ENCODE measurements around the gene TRPM8.
A peak's percentile ranks its signal among the peaks of the same experiment; 100 is the strongest.

TRPM8 gene

GRCh38 chr2:233919938-233920337 is 2.8 kb downstream of the TRPM8 start:
- no peak for TF ChIP-seq JUND (IDR thresholded peaks at IDR 0.05; ENCODE audit: low read depth)
- DNase-seq (ENCODE audit: low read depth in 1 of 2, low spot score in 1 of 2) = no peak
- in situ Hi-C loops (cut with HindIII; ENCODE audit: low pct_unique_long_range_greater_than_20kb, low sequenced_read_pairs) = no loop called here

- in situ Hi-C loops (cut with HindIII; ENCODE audit: low pct_unique_long_range_greater_than_20kb, low sequenced_read_pairs) = no loop called here
- peak; percentile 22; the same call in 1 of the 2 replicates for TF ChIP-seq JUND (IDR thresholded peaks at IDR 0.05; ENCODE audit: low read depth)
- DNase-seq (ENCODE audit: low read depth in 1 of 2, low spot score in 1 of 2) = peak in 1 of 2 experiments; percentile 78
These were observed 5.3 kb downstream of the TRPM8 start for GRCh38 chr2:233922471-233922870.

GRCh38 chr2:233925402-233925801 is 8.2 kb downstream of the TRPM8 start:
- in situ Hi-C loops (cut with HindIII; ENCODE audit: low pct_unique_long_range_greater_than_20kb, low sequenced_read_pairs) = no loop called here
- TF ChIP-seq JUND (IDR thresholded peaks at IDR 0.05; ENCODE audit: low read depth) = no peak
- DNase-seq (ENCODE audit: low read depth in 1 of 2, low spot score in 1 of 2) = no peak

GRCh38 chr2:233926806-233927205 is 9.6 kb downstream of the TRPM8 start:
- peak in 1 of 2 experiments; percentile 53 for DNase-seq (ENCODE audit: low read depth in 1 of 2, low spot score in 1 of 2)
- in situ Hi-C loops (cut with HindIII; ENCODE audit: low pct_unique_long_range_greater_than_20kb, low sequenced_read_pairs) = no loop called here
- no peak for TF ChIP-seq JUND (IDR thresholded peaks at IDR 0.05; ENCODE audit: low read depth)

GRCh38 chr2:233928594-233929351 is 11.6 kb downstream of the TRPM8 start:
- in situ Hi-C loops (cut with HindIII; ENCODE audit: low pct_unique_long_range_greater_than_20kb, low sequenced_read_pairs) = no loop called here
- DNase-seq (ENCODE audit: low read depth in 1 of 2, low spot score in 1 of 2) = peak in 1 of 2 experiments; percentile 41
- TF ChIP-seq JUND (IDR thresholded peaks at IDR 0.05; ENCODE audit: low read depth) = no peak

GRCh38 chr2:233929352-233930022 is 12.3 kb downstream of the TRPM8 start:
- peak in 1 of 2 experiments; percentile 48 for DNase-seq (ENCODE audit: low read depth in 1 of 2, low spot score in 1 of 2)
- in situ Hi-C loops (cut with HindIII; ENCODE audit: low pct_unique_long_range_greater_than_20kb, low sequenced_read_pairs) = no loop called here
- no peak for TF ChIP-seq JUND (IDR thresholded peaks at IDR 0.05; ENCODE audit: low read depth)

- peak in 1 of 2 experiments; percentile 36 for DNase-seq (ENCODE audit: low read depth in 1 of 2, low spot score in 1 of 2)
- no peak for TF ChIP-seq JUND (IDR thresholded peaks at IDR 0.05; ENCODE audit: low read depth)
- in situ Hi-C loops (cut with HindIII; ENCODE audit: low pct_unique_long_range_greater_than_20kb, low sequenced_read_pairs) = no loop called here
These were observed 17.4 kb downstream of the TRPM8 start for GRCh38 chr2:233934524-233934923.

- TF ChIP-seq JUND (IDR thresholded peaks at IDR 0.05; ENCODE audit: low read depth) = no peak
- in situ Hi-C loops (cut with HindIII; ENCODE audit: low pct_unique_long_range_greater_than_20kb, low sequenced_read_pairs) = no loop called here
- no peak for DNase-seq (ENCODE audit: low read depth in 1 of 2, low spot score in 1 of 2)
These were observed 18.3 kb downstream of the TRPM8 start for GRCh38 chr2:233935426-233935825.

GRCh38 chr2:233936089-233936488 is 18.9 kb downstream of the TRPM8 start:
- no peak for DNase-seq (ENCODE audit: low read depth in 1 of 2, low spot score in 1 of 2)
- in situ Hi-C loops (cut with HindIII; ENCODE audit: low pct_unique_long_range_greater_than_20kb, low sequenced_read_pairs) = no loop called here

GRCh38 chr2:233938676-233939370 is 21.6 kb downstream of the TRPM8 start:
- TF ChIP-seq JUND (IDR thresholded peaks at IDR 0.05; ENCODE audit: low read depth) = no peak
- in situ Hi-C loops (cut with HindIII; ENCODE audit: low pct_unique_long_range_greater_than_20kb, low sequenced_read_pairs) = no loop called here
- no peak for DNase-seq (ENCODE audit: low read depth in 1 of 2, low spot score in 1 of 2)

More at GRCh38 chr2:233936089-233936488, 18.9 kb downstream of the TRPM8 start:
- no peak for TF ChIP-seq JUND (IDR thresholded peaks at IDR 0.05; ENCODE audit: low read depth)

- in situ Hi-C loops (cut with HindIII; ENCODE audit: low pct_unique_long_range_greater_than_20kb, low sequenced_read_pairs) = no loop called here
- no peak for DNase-seq (ENCODE audit: low read depth in 1 of 2, low spot score in 1 of 2)
- no peak for TF ChIP-seq JUND (IDR thresholded peaks at IDR 0.05; ENCODE audit: low read depth)
These were observed 23.5 kb downstream of the TRPM8 start for GRCh38 chr2:233940376-233941276.

- in situ Hi-C loops (cut with HindIII; ENCODE audit: low pct_unique_long_range_greater_than_20kb, low sequenced_read_pairs) = no loop called here
- no peak for DNase-seq (ENCODE audit: low read depth in 1 of 2, low spot score in 1 of 2)
- no peak for TF ChIP-seq JUND (IDR thresholded peaks at IDR 0.05; ENCODE audit: low read depth)
These were observed 25.6 kb downstream of the TRPM8 start for GRCh38 chr2:233942731-233943130.
